H4 (cell line): ENCODE measurements around the gene TSSK1B. TPM values are rescaled to one million over a fixed set of nuclear protein-coding genes. Genes with fewer than 3 reads are reported as not detected.
"Not testable (repeated sequence)": the region's sequence is repeated elsewhere in the genome, so short reads cannot be mapped to it uniquely, and the experiment has no call there.

Source experiments
- DNase-seq: peaks from one replicate; pipeline ENCODE4 v3.0.0-alpha.2; 2015; ENCODE audit warnings: low spot score
- total RNA-seq: library from RNA; depleted of rRNA; stranded (reverse); fragments of >200 nt; shearing (Covaris generic); gene quantifications from 2 replicates; pipeline ENCODE4 v1.2.3, GENCODE V29; 2014; rRNA removed

The TSSK1B gene, protein sequence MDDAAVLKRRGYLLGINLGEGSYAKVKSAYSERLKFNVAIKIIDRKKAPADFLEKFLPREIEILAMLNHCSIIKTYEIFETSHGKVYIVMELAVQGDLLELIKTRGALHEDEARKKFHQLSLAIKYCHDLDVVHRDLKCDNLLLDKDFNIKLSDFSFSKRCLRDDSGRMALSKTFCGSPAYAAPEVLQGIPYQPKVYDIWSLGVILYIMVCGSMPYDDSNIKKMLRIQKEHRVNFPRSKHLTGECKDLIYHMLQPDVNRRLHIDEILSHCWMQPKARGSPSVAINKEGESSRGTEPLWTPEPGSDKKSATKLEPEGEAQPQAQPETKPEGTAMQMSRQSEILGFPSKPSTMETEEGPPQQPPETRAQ
- total RNA-seq = not detected in 2 replicates

DNA sequence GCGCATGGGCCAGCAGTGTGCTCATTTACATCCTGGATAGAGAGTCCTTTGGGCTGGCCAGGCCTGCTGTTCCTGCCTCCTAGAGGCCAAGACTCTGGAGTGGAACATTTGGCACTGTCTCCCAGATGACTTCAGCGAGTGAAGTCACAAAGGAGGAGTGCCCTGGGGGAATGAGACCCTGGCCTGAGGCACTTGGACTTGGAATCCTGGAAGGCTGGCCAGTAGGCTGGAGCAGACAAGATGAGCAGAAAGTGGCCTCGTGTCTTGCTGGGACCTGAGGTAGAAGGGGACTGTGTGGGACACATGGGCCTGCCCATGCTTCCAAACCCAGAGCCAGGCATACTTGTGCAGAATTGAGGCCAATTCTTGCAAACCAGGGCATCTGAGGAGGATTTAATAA lies at the start of gene TSSK1B:
Gene TSSK1B, minus strand, starts transcription at position 101 of the 400 bp plus-strand sequence. CDS start 150 bp downstream, outside the sequence.
- no peak for DNase-seq

DNA sequence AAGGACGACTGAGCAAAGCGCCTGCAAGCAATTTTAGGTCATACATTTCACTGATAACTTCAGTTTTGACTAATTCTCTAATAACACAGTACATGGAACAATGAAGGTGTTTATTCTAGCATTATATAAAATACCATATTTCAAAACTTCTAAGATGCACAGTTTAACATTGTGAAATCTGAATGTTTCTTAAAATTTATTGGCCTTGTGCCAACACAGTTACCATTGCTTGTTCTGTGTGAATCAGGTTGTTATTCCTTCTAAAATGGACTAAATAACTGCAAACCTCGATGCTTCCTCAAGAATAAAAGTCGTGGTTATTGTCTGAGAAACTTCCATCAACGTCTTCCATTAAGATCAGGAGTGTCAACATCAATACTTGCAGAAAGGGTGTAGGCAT lies 45.5 kb upstream of the TSSK1B start:
- no peak for DNase-seq

DNA sequence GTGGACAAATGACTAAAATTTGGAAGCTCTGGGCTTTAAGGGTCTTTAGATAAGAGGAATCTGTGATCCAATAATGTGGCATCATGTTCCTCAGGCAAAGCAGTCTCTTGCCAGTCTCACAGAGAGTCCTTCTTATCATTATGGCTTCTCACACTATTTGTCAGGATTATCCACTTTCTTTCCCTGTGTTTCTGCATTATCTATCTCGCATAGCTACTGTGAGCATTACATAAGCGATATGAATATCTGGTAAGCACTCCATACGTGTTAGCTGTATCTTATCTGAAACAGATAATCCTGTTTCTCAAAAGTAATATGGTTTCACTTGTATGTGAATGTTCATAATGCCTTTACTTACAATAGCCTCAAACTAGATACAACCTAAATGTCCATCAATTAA lies 43.9 kb upstream of the TSSK1B start:
- DNase-seq = no peak

DNA sequence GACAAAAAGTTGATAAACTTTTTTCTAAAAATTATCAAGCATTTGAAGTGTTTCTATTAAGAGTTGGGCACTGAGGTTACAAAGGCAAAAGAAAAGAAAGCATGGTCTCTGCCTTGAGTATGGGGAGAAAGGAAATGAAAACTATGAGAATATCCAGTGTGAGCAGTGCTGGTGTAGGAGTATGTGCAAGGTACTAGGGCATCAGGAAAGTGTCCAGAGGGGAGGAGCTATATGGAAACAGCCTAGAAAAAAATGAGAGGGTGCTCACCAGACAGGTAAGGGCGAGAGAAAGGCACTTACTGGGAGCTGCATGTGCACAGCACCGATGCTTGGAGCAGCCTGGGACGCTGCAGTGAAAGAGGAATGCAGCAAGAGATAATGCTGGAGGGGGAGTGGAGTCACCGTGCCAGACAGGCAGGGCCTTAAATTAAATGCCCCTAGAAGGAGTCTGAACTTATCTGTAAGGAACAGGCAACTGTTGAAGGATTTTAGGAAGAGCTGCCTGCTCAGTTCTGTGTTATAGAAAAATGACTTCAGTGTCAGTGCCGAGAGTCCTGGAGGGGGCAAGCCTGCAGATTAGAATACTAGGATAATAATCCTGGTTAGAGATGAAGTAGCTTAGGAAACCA lies 39.4 kb upstream of the TSSK1B start:
- no peak for DNase-seq

DNA sequence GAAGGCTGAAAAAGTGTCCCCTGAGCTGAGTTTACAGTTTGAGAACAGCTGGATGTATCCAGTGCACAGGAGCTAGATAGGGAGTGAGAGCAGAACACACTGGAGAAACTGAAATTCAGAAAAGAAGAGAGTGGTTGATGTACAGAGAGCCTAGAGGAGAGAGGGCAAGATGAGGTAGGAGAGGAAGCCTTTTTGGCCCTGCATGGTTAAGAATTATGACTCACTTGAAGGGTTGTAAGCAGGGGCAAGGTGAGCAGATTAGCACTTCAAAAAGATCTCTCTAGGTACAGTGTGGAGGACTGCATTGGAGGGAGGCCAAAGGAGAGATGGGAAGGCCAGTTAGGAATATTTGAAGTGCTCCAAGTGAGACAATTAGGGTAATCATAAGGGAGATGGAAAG lies 28.2 kb upstream of the TSSK1B start:
- no peak for DNase-seq

DNA sequence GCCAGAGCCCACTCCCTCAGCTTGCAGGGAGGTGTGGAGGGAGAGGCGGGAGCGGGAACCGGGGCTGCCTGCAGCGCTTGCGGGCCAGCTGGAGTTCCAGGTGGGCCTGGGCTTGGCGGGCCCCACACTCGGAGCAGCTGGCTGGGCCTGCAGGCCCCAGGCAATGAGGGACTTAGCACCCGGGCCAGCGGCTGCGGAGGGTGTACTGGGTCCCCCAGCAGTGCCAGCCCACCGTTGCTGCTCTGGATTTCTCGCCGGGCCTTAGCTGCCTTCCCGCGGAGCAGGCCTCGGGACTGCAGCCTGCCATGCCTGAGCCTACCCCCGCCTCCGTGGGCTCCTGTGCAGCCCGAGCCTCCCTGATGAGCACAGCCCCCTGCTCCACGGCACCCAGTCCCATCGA lies 22.3 kb upstream of the TSSK1B start:
- not testable (repeated sequence) for DNase-seq

DNA sequence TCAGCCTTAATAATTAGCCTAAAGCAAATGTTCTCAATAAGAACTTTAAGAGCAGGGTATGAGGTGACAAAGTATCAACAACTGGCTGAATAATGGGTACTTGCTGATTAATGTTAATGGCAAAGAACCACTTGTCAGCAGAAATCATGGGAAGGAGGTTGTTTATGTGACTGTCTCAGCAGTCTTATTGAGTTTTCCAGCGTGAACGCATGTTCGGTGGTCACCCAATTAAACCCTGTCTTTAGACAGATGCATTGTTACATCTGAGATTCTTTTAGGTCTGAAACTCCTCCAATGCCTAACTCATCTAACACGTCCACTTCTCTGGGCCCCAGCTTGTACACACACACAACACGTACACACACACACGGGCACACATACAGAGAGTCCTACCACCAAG lies 18.2 kb upstream of the TSSK1B start:
- no peak for DNase-seq

DNA sequence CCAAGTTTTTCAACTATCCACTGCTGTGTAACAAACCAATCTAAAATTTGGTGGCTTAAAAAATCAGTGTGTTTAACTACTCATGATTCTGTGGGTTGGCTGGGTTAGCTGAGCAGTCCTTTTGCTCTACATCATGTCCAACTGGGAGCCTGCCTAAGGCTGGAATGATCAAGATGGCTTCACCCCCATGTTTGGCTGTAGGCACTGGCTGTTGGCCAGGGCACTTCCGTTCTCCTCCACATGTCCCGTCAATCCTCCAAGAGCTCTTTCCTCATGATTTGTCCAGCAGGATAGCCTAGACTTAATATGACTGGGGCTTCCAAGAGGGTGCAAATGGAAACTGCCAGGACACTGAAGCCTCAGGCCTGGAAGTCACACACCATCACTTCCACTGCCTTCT lies 17.0 kb upstream of the TSSK1B start:
- DNase-seq = no peak

DNA sequence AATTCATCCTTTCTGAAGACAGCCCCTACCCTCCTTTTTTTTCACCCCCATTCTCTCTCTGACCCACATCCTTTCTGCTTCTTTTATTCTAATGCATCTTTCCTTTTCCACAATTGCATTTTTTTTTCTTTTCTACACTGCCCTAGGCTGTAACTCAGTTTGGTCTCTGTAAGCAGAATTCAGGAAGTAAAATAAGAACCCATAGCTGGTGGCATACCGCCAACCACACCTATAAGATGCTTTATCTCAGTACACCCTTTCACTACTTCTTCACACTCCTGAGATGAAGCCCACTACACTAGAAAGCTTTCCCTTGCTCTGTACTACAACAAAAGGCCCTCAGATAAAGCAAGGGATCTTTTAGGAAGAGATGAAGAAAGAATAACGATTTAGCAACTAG lies 16.1 kb upstream of the TSSK1B start:
- no peak for DNase-seq

DNA sequence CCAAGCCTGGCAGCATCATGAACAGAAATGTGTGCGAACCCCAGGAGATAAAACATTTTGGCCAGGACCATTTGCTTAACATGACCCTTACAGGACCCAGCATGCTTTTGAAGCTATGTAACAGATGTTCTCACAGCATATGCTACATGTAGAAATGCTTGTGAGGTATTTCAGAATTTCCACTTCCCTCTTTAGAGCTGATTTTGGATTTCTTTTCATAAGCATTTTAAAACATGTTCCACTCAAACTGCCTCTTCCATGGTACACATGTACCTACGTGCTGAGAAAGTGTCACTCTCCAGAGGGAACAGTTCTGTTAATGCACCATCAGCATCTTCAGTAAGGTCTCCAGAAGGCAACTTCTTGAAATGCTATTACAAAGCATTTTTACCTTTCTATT lies 15.7 kb upstream of the TSSK1B start:
- DNase-seq = no peak

DNA sequence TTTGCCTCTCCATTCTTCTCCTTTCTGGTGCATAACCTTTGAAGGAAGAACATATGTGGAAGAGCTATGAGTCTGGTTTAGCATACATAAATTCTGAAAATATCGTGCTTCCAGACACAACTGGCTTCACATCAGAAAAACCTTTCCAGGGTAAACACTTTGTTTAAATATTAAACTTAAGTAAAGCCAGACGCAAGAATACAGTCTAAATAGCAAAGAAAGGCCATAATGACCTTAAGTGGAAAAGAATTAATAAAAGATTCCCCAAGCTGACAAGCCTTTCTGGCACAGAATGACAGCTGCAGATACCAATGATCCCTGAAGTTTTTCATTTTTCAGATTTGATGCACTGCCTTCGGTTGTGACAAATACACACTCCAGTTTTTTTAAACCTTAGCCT lies 13.5 kb upstream of the TSSK1B start:
- no peak for DNase-seq

DNA sequence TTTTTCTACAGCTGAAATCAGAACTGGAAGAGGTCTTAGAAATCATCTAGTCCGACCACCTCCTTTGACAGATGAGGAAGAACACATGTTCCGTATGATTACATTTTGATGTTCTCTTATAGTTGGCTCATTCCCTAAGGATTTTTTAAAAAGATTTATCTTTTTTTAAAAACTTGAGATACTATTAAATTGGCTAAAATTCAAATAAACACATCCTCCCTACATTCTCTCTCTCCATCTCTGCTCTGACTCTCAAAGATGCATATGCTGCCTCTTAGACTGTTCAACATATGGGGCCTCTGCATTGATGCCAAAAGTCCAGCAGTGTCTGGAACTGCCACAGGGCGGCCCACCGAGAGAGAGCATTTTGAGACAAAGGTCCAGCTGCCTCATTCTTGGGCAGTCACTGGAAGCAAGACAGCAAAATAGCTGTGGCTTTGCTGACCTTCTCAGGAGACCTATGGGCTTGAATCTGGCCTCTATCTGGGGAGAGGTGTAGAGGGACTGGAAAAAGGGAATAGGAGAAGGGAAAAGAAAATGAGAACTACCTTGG lies 12.8 kb upstream of the TSSK1B start:
- no peak for DNase-seq

DNA sequence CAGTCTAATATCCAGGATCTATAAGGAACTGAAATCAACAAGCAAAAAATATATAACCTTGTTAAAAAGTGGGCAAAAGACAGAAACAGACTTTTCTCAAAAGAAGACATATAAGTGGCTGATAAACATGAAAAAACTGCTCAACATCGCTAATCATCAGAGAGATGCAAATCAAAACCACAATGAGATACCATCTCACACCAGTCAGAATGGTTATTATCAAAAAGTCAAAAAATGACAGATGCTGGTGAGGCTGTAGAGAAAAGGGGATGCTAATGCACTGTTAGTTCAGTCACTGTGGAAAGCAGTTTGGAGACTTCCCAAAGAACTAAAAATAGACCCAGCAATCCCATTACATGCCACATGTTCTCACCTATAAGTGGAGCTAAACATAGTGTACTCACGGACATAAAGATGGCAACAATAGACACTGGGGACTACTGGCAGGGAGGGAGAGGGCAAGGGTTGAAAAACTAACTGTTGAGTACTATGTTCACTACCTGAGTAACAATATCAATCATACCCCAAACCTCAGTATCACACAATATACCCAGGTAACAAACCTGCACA lies 11.7 kb upstream of the TSSK1B start:
- DNase-seq = no peak

DNA sequence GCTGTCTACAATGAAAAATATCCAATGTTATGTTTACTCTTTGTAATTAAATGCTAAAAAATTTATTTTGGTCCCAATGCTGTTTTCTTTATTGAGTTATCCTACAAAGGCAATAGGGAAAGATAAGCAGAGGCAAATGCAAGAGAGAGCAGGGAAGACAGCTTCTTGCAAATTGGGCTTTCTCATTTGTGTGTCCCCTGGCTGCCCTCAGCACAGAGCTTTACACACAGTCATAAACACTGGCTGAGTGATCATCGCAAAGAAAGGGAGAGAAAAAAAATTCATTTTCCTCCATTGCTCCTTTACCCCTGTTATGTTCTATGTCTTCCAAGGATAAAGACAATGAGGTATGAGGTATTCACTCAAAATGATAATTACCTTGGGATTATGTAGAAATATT lies 2.3 kb upstream of the TSSK1B start:
- no peak for DNase-seq

DNA sequence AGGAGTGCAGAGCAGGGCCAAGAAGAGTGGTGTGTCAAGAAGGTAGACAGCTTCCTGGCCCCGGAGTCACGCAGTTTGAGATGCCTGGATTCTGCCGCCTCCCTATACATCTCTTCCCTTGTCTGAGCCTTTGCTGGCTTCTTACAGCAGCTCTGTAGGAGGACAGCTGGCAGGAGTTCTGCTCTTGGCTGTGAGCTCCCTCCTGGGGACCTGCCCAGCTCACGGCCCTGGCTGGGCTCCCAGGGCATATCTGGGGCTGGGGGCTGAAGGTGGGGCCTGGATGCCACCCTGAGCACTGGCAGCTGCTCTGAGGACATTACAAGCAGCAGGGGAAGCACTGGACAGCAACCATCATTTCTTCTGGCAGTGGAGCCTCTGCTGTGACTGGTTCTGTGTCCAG lies 786 bp upstream of the TSSK1B start:
- DNase-seq = no peak

DNA sequence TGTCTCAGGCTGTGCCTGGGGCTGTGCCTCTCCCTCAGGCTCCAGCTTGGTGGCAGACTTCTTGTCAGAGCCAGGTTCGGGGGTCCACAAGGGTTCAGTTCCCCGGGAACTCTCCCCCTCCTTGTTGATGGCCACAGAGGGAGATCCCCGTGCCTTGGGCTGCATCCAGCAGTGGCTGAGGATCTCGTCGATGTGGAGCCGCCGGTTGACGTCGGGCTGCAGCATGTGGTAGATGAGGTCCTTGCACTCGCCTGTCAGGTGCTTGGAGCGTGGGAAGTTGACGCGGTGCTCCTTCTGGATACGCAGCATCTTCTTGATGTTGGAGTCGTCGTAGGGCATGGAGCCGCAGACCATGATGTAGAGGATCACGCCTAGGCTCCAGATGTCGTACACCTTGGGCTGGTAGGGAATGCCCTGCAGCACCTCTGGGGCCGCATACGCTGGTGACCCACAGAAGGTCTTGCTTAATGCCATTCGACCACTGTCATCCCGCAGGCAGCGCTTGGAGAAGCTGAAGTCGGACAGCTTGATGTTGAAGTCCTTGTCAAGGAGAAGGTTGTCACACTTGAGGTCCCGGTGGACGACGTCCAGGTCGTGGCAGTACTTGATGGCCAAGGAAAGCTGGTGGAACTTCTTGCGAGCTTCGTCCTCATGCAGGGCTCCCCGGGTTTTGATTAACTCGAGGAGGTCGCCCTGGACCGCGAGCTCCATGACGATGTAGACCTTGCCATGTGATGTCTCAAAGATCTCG lies 752 bp downstream of the TSSK1B start:
- no peak for DNase-seq

DNA sequence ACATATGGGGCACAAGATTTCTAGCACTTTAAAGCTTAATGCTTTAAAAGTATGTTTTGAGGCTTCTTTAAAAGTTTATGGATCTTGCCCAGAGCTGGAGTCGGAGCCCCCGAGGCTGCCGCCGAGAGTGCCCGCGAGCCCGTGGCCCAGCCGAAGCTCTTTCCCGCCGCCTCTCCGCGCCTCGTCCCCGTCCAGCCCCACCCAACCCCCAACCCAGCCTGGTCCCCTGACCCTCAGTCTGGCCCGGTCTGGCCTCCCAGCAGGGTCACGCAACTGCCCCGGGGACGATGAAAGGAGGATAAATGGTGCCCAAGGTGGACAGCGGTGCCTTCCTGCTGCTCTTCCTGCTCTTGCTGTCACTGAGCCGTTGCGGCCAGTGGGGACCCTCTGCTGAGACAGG lies 1.7 kb downstream of the TSSK1B start:
- no peak for DNase-seq

DNA sequence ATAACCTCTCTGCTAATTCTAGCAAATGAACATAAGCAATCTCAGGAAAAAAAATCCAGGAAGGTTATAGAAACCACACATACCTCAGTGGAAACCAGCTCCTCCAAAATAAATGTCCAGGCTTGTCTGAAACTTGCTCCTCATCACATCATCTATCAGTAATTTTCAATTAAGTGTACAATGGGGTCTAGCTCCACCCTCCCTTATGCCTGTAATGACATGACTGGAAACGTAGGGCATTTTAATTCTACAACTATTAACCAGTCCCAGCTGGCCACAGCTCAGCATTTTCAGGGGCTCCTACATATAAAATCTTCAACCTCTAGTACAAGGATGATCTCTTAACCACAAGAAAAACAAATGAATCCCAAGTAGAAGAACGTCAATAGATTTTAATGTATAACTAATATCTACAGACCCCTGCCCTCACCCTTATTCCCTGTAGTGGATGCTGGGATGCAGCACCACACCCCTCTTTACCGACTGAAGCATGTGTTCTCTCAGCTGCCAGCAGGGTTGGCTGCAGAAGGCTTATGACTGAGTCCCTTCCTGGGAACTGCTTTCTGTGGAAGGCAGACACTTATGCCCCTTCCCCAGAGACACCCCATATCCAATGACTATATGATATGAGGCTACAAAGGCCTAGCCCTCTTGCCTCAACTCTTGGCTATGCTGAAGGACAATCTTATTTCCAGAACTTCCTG lies 6.8 kb downstream of the TSSK1B start:
- no peak for DNase-seq

DNA sequence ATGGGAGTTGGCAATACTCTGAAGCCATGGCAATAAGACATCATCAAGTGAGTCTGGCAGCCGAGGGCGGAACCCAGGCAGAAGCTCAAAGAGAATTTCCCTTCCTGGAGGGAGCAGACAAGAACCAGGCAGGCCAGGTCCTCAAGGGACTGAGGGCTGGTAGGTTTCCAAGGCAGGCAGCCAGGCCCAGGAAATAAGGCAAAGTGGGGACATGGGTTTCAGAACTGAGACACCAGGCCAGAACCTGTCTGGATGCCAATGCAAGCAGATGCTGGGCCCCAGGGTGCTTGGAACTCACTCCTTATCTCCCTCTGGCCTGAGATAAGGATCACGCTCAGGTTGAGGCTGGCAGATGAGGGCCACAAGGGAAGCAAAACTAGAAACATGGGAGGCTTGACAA lies 8.9 kb downstream of the TSSK1B start:
- DNase-seq = no peak

DNA sequence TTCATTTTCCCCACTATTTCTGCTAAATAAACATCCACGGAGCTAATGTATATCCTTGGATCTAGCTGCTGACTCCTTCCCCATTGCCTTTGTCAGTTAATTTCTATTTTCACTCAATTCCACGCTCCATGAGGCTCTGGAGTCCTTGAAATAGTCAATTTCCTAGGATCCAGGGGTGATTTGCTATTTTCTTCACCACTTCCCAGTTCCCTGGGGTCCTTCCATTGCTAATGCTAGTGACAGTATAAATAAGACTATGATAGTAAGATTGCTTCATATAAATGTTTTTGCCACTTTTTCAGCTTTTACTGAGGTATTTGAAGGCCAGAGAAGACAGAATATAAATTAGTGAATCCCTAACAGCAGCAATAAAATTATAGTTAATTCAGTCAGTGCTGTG lies 13.1 kb downstream of the TSSK1B start:
- no peak for DNase-seq

DNA sequence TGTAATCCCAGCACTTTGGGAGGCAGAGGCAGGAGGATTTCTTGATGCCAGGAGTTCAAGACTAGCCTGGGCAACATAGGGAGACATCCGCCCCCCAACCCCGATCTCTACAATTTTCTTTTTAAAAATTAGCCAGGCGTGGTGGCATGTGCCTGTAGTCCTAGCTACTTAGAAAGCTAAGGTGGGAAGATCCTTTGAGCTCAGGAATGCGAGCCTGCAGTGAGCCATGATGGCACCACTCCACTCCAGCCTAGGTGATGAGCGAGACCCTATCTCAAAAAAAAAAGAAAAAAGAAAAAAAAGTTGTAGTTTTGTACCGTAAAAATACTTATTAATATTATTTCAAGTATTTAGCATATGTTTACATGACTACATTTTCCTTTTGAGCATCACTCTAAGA lies 29.3 kb downstream of the TSSK1B start:
- DNase-seq = no peak

DNA sequence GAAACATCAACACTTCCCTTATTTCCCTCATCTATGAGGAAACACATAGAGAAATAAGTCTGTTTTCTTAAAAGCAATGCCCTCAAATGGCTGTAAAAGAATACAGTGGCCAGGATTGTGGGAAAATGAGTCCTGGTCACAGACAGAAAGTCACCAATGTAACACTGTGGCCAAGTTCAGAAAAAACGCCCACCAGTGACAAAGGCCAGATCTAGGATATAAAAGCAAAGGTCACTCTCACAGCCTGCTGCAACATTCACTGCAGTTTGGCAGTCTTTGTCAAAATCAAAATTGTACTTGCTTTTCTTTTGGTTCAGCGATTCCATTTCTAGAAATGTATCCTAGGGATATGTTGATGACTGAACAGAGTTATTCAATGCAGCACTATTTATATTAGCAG lies 30.5 kb downstream of the TSSK1B start:
- no peak for DNase-seq
